Limb (tissue), 2 donors: Measurements from ENCODE around the gene ZNF587B.
A peak's percentile ranks its signal among the peaks of the same experiment; 100 is the strongest.
"Not testable (repeated sequence)": the region's sequence is repeated elsewhere in the genome, so short reads cannot be mapped to it uniquely, and the experiment has no call there.

ENCODE experiments used
- DNase-seq, 2 donors: peaks; one replicate each; pipeline ENCODE4 v3.0.0-alpha.2; 2016; ENCODE audit errors: extremely low spot score in 2 of 2

The ZNF587B gene

DNA sequence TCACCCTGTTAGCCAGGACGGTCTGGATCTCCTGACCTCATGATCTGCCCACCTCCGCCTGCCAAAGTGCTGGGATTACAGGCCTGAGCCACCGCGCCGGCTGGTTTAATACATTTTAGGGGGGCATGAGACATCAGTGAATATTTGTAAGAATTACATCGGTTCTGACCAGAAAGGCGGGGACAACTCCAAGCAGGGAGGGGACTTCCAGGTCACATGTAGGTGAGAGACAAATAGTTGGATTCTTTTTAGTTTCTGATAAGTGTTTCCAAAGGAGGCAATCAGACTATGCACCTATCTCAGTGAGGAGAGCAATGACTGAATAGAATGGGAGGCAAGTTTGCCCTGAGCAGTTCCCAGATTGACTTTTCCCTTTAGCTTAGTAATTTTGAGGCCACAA, 11.7 kb upstream of the ZNF587B start:
- DNase-seq: no peak

DNA sequence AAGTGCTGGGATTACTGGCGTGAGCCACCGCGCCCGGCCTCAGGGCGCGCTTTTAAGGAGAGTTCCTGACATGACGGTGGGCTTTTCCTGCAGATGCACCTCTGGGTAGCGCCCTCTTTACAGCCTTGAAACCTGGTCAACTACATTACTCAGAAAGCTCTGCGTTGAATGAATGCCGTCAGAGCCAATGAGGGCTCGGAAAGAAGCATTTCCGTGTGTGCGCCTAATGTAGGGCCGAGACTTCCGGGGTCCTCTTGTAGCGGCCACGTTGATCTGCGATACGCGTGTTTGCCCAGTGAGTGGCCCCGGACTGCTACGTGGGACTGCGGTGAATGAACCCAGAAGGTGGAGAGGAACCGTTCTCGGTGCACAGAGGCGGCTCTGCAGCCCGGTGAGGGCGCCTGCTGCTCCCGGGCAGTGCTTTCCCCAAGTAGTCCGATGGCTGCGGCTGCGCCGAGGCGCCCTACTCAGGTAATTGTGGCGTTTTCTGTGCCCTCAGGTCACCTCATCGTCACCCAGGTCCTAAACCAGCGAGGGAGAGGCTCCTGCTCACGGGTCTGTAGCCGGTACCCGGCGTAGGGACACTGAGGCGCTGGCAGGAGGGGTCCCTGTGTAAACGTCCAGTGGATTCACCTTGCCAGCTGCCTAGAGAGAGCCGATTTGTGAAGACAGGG, 10.5 kb upstream of the ZNF587B start:
- DNase-seq: peak; percentile 82 to 88

DNA sequence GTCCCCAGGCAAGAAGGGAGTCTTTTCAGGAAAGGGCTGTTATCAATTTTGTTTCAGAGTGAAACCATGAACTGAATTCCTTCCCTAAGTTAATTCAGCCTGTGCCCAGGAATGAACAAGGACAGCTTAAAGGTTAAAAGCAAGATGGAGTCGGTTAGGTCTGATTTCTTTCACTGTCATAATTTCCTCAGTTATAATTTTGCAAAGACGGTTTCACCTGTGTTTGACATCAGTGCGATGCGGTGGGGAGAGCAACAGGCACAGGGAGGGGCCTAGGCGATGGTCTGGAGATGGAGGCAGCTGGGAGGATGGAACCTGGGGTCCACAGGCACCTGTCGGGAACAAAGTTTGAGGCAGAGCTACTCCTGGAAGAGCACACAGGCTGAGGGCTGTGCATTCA, 9.5 kb upstream of the ZNF587B start:
- DNase-seq: no peak

DNA sequence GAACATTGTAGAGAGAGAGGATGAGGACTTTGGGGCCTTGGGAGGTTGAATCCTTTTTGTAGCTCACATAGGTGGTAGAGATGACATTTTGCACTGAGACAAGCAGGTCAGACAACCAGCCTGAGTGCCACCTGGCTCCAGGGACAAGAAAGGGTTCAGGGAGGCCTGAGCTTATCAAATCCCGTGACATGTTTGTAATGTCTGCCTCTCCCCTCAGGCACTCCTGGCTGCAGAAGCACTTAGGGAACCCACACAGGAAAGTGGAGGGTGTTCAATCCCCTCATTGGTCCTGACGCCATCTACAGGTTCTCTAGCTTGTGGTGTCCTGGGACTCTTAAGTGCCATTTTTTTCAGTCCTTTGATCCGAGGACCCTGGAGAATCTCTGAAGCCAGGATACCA, 9.0 kb upstream of the ZNF587B start:
- DNase-seq: not testable (repeated sequence)

DNA sequence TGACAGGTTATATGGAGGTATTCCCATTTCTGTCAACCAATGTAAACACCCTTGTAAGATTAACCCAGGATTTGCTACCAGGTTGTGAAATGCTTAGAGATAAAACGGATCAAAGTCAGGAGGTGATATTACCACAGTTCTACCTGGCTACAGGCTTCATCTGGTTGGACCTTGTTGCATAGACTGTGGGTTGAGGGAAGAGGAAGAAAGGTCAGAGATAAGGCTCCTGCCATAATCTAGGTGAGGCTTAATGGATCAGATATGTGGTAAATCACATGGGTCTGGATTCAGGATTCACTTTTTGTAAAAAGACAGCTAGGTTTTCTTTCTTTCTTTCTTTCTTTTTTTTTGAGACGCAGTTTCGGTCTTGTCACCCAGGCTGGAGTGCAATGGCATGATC, 8.6 kb upstream of the ZNF587B start:
- DNase-seq: not testable (repeated sequence)

DNA sequence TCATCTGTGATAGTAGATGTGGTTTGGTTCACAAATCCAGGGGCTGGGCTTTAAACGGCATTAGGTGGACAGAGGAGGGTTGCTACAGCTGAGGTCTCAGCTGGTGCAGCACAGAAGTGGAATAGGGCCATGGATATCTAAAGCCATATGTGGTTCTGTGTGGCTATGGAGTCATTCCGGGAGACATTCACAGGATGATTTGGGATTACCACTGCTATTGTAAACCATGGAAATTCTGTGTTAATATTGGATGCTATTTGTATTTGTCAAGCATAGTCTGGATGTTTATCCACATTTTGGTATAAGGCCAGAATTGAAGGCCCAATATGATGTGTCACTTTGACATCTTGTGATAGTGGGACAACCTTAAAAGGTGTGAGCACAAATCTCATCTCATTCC, 6.9 kb upstream of the ZNF587B start:
- not testable (repeated sequence) for DNase-seq

DNA sequence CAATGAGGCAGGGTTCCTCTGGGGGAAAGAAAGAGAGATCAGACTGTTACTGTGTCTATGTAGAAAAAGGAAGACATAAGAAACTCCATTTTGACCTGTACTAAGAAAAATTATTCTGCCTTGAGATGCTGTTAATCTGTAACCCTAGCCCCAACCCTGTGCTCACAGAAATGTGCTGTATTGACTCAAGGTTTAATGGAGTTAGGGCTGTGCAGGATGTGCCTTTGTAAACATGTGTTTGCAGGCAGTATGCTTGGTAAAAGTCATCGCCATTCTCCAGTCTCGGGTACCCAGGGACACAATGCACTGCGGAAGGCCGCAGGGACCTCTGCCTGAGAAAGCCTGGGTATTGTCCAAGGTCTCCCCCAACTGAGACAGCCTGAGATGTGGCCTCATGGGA, 6.5 kb upstream of the ZNF587B start:
- not testable (repeated sequence) for DNase-seq

DNA sequence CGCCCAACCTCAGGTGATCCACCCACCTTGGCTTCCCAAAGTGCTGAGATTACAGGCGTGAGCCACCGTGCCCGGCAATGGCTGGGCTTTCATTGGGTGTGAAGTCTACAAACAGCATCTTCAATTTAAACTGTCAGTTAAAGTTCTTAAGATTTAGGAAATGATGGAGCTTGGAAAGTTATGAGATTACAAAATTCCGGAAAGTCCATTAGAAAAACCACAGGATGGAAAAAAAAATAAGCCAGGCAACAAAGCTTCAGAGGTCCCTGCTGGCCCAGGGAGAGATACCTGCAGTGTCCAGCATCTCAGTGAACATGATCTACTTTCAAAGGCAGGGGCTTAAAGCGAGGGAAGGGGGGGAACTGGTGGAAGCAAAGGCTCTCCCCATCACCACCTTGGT, 4.6 kb upstream of the ZNF587B start:
- no peak for DNase-seq

DNA sequence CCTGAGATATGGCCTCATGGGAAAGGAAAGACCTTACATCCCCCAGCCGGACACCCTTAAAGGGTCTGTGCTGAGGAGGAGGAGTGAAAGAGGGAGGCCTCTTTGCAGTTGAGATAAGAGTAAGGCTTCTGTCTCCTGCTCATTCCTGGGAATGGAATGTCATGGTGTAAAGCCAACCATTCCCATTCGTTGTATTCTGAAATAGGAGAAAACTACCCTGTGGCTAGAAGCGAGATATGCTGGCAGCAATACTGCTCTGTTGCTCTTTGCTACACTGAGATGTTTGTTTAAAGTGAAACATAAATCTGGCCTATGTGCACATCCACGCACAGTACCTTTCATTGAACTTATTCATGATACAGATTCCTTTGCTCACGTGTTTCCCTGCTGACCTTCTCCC, 783 bp upstream of the ZNF587B start:
- DNase-seq: no peak

DNA sequence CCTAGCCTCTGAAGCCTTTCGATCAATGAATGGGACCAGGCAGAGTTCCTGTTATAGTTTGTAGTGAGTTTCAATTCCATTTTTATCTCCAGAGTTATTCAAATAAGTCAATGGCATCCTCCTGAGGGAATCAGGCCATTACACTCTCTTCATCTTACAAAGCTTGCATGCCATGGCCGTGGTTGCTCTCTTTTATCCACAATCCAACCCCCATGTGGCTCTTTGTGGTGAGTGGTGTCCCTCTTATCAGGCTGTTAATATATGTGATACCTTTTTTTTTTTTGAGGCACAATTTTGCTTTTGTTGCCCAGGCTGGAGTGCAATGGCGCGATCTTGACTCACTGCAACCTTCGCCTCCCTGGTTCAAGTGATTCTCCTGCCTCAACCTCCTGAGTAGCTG, 6.9 kb downstream of the ZNF587B start:
- not testable (repeated sequence) for DNase-seq

DNA sequence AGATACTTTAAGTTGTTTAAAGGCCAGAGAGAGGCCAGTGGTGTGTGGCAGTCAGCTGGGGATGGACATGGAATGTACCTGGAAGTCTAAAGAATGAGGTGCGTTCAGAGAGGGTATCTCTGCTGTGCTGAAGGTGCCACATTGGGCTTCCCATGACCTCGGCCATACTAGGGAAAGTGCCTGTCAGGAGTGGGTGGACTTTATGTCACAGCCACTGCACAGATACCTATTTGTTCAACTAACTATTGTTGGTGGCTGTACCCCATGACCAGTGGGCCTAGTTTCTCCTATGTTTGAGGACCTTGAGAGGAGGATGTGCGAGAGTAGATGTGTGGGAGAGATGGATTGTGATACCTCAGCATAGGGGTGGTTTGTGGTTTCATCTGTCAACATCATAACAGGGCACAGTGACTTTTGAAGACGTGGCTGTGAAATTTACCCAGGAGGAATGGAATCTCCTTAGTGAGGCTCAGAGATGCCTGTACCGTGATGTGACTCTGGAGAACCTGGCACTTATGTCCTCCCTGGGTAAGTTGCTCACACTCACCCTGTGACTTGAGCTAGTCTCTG, 8.6 kb downstream of the ZNF587B start:
- not testable (repeated sequence) for DNase-seq

DNA sequence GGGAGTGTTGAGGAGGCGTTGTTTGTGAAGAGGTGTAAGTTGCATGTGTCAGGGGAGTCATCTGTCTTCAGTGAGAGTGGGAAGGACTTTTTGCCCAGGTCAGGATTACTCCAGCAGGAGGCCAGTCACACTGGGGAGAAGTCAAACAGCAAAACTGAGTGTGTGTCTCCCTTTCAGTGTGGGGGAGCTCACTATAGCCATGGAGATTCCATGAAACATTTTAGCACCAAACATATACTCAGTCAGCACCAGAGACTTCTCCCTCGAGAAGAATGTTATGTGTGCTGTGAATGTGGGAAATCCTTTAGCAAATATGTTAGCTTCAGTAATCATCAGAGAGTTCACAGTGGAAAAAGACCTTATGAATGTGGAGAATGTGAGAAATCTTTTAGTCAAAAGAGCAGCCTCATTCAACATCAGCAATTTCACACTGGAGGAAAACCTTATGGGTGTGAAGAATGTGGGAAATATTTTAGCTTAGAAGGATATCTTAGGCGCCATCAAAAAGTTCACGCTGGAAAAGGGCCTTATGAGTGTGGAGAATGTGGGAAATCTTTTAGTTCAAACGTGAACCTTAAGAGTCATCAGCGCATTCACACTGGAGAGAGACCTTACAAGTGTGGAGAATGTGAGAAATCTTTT, 11.1 kb downstream of the ZNF587B start:
- no peak for DNase-seq

DNA sequence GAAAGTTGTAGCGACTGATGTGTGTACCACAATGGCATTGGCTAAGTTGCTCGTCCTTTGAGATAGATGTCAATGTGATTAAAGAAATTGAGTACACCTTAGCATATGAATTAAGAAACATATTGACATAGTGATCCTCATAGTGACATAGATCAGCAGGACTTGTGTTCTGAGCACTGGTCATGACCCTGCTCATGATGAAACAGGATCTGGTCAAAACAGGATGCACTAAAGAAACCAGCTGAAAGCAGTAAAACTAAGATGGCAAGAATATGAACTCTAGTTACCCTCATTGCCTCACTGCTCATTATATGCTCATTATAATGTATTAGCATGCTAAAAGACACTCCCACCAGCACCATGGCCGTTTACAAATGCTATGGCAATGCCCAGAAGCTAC, 17.1 kb downstream of the ZNF587B start:
- DNase-seq: not testable (repeated sequence)

DNA sequence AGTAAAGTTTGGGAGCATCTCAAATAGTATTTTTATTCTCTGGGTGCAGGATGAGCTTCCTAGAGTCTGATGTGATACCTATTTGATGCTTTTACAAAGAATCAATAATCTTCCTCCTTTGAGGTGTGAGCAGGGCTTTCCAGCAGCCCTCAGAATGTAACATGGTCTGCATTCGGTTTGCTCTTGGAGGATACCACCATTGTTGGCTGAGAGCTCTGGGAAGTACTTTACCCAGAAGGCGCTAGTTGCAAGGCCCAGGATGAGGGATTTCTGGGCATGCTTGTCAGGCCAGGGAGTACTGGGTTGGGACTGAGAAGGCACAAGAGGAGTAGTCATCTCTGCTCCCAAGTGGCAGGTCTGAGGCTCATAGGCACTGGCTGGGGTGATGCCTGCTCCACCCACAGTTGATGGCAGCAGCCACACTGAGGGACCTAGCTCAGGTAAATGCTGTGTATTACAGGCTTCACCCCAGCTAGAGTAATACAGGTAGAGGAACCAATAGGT, 19.1 kb downstream of the ZNF587B start:
- not testable (repeated sequence) for DNase-seq

DNA sequence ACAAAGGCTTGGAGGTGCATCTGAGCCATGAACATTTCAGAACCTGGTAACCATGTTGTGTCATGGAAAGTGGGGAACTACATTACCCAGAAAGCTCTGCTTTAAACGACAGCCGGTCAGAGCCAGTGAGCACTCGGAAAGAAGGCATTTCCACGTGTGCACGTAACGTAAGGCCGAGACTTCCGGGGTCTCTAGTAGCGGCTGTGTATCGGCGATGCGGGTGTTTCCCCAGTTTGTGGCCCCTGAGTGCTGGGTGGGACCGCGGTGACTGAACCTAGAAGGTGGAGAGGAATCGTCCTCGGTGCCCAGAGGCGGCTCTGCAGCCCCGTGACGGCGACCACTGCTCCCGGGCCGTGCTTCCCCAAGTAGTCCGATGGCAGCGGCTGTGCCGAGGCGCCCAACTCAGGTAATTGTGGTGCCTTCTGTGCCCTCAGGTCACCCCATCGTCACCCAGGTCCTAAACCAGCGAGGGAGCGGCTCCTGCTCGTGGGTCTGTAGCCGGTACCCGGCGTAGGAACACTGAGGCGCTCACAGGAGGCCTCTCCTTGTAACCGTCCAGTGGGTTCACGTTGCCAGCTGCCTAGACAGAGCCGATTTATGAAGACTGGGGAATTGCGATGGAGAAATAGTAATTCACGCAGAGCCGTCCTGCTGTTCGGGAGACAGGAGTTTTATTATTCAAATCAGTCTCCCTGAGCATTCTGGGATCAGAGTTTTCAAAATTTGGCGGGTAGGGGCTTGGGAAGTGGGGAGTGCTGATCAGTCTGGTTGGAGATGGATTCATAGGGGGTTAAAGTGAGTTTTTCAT, 19.8 kb downstream of the ZNF587B start, which contains the start of gene ZNF587:
Gene ZNF587, plus strand, starts transcription at position 194 of the 808 bp plus-strand sequence. Its CDS starts 180 bp downstream, at position 374.
- DNase-seq: peak; percentile 77 to 83

DNA sequence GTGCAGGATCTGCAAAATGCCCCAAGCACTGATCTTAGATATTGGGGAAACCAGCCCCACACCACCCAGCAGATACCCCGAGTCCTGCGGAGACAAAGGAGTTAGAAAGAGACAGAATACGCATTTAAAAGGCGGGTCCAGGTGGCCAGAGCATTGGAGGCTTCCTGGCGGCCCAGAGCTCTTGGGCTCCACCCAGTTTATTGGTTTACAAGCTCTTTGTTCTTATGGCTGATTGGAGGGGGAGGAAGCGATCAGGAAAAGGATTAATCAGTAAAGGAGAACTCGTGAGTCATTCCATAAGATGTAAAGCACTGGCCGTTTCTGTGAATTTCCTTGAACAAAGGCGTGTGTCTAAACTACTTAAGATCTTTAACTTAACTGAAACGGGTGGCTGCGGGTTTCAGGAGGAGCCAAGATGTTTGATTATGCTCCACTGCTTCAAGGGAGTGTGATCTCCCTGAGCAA, 20.5 kb downstream of the ZNF587B start:
- DNase-seq: no peak

DNA sequence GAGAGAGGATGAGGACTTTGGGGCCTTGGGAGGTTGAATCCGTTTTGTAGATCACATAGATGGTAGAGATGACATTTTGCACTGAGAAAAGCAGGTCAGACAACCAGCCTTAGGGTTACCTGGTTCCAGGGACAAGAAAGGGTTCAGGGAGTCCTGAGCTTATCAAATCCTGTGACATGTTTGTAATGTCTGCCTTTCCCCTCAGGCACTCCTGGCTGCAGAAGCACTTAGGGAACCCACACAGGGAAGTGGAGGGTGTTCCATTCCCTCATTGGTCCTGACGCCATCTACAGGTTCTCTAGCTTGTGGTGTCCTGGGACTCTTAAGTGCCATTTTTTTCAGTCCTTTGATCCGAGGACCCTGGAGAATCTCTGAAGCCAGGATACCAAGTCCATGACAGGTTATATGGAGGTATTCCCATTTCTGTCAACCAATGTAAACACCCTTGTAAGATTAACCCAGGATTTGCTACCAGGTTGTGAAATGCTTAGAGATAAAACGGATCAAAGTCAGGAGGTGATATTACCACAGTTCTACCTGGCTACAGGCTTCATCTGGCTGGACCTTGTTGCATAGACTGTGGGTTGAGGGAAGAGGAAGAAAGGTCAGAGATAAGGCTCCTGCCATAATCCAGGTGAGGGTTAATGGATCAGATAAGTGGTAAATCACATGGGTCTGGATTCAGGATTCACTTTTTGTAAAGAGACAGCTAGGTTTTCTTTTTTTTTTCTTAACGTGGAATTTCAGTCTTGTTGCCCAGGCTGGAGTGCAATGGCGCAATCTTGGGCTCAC, 21.9 kb downstream of the ZNF587B start:
- not testable (repeated sequence) for DNase-seq

DNA sequence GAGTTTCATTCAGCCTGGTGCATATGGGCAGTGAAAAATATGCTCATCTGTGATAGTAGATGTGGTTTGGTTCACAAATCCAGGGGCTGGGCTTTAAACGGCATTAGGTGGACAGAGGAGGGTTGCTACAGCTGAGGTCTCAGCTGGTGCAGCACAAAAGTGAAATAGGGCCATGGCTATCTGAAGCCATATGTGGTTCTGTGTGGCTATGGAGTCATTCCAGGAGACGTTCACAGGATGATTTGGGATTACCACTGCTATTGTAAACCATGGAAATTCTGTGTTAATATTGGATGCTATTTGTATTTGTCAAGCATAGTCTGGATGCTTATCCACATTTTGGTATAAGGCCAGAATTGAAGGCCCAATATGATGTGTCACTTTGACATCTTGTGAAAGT, 24.0 kb downstream of the ZNF587B start:
- DNase-seq: not testable (repeated sequence)

DNA sequence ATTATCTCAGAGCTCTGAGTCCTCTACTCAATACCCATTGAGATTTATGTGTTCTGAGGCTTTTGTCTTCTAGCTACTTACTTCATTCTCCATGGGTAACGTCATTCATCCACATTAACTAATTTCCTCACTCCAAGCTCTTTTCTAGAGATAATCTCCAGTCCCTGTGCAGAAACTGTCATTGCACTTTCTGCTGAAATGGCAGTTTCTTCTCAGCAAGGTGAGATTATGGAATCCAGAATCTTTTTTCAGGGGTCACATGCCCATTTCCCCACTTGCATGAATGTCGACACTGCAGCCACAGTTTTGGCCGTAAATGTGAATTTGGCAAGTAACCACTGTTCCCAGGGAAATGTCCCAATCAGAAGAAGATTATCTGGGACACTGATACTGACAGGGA, 32.3 kb downstream of the ZNF587B start:
- DNase-seq: not testable (repeated sequence)

DNA sequence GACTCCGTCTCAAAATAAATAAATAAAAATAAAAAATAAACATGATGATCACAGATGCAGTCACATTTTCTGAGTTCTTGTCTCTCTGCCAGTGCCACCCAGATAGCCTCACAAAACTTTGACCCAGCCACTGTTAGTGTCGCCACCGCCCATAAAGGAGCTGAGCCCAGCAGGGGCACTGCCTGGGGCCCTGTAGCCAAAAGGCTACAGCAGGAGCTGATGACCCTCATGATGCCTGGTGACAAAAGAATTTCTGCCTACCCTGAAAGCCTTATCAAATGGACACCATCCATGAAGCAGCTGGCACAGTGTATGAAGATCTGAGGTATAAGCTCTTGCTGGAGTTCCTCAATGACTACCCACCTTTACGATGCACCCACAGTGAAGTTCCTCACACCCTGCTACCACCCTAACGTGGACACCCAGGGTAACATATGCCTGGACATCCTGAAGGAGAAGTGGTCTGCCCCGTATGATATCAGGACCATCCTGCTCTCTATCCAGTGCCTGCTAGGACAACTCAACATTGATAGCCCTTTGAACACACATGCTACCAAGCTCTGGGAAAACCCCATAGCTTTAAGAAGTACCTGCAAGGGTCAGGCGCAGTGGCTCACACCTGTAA, 37.9 kb downstream of the ZNF587B start:
- DNase-seq: no peak
